Suprapubic skin (tissue), 4 donors: ENCODE results near the gene CD3G. TPM values are rescaled to one million over a fixed set of nuclear protein-coding genes. Genes with fewer than 3 reads are reported as not detected.

Source experiments
- DNase-seq, 2 donors: peaks; one replicate each; pipeline ENCODE4 v3.0.0-alpha.2; 2019; ENCODE audit warnings: low spot score in 2 of 2
- H3K27ac ChIP-seq: fragments of 200-600 bp; sonication (generic); one replicate; pipeline ENCODE4 v1.5.1; 2019
- H3K27me3 ChIP-seq: fragments of 200-600 bp; sonication (generic); one replicate; pipeline ENCODE4 v1.5.1; 2019
- H3K36me3 ChIP-seq: fragments of 200-600 bp; sonication (generic); one replicate; pipeline ENCODE4 v1.5.1; 2019
- H3K4me1 ChIP-seq: fragments of 200-600 bp; sonication (generic); one replicate; pipeline ENCODE4 v1.5.1; 2019
- H3K4me3 ChIP-seq: fragments of 200-600 bp; sonication (generic); one replicate; pipeline ENCODE4 v1.5.1; 2019; ENCODE audit warnings: mild to moderate bottlenecking
- H3K9me3 ChIP-seq: fragments of 200-600 bp; sonication (generic); one replicate; pipeline ENCODE4 v1.5.1; 2019
- CTCF ChIP-seq, 2 donors: fragments of 200-600 bp in 1 of 2; fragments of 450-650 bp in 1 of 2; sonication (generic) in 1 of 2; IDR thresholded peaks; one replicate each; pipeline ENCODE4 v1.5.1; 2016 to 2019; ENCODE audit warnings: antibody characterized with exemption in 2 of 2, mild to moderate bottlenecking in 1 of 2, moderate library complexity in 1 of 2
- EP300 ChIP-seq: sonication (generic); formaldehyde crosslinking; IDR thresholded peaks from one replicate; pipeline ENCODE4 v1.6.1; 2017; ENCODE audit warnings: antibody characterized with exemption
- POLR2A ChIP-seq, 2 donors: fragments of 450-650 bp; IDR thresholded peaks; one replicate each; pipeline ENCODE4 v1.6.1; 2017; ENCODE audit warnings: antibody characterized with exemption in 2 of 2, mild to moderate bottlenecking in 2 of 2, moderate library complexity in 2 of 2
- POLR2AphosphoS5 ChIP-seq, 3 donors: sonication (generic); formaldehyde crosslinking; IDR thresholded peaks; one replicate each; pipeline ENCODE4 v1.6.1; 2017; ENCODE audit warnings: antibody characterized with exemption in 3 of 3
- WGBS: methylation state at CpG from one replicate; pipeline ENCODE4 v1.1.5; 2018; 5-methylcytosine and 5-hydroxymethylcytosine counted together
- total RNA-seq, 4 donors: library from RNA; depleted of rRNA; stranded (reverse); fragments of >200 nt; gene quantifications; one replicate each; pipeline ENCODE4 v1.1.0, GENCODE V29; 2016

The CD3G gene
- total RNA-seq, 4 donors from 2014 or later = 0.73 to 1.2 TPM; not detected in 2

GRCh38 chr11:118318124-118318523 lies 26.0 kb upstream of the CD3G start:
- 93% methylated on average over 4 of the region's 4 CpGs for WGBS
- Histone ChIP-seq H3K27me3 (peaks cover 12% of the 10 kb centered on the region), H3K9me3 (no peaks in the 10 kb centered on the region), H3K27ac (no peak overlapping the region), H3K4me3 (no peak overlapping the region), H3K36me3 (no peaks in the 10 kb centered on the region), H3K4me1 (peaks cover 20% of the 10 kb centered on the region)
- no peak for TF ChIP-seq CTCF (IDR thresholded peaks at IDR 0.05)
- no peak for TF ChIP-seq POLR2A (IDR thresholded peaks at IDR 0.05)
- no peak for TF ChIP-seq POLR2AphosphoS5 (IDR thresholded peaks at IDR 0.05)
- TF ChIP-seq EP300 = no peak
- DNase-seq = no peak

GRCh38 chr11:118318581-118319336 lies 25.4 kb upstream of the CD3G start:
- DNase-seq = no peak
- TF ChIP-seq POLR2AphosphoS5 (IDR thresholded peaks at IDR 0.05) (no peak), CTCF (IDR thresholded peaks at IDR 0.05) (no peak), EP300 (no peak), POLR2A (IDR thresholded peaks at IDR 0.05) (no peak)
- H3K36me3 ChIP-seq = no peaks in the 10 kb centered on the region
- H3K4me3 ChIP-seq = no peak overlapping the region
- peaks cover 20% of the 10 kb centered on the region for H3K4me1 ChIP-seq
- WGBS = 89% methylated on average over 11 of the region's 11 CpGs
- H3K9me3 ChIP-seq = no peaks in the 10 kb centered on the region
- peaks cover 8% of the 10 kb centered on the region for H3K27me3 ChIP-seq
- no peak overlapping the region for H3K27ac ChIP-seq

GRCh38 chr11:118319337-118319707 lies 24.8 kb upstream of the CD3G start:
- TF ChIP-seq EP300 (no peak), POLR2A (IDR thresholded peaks at IDR 0.05) (no peak), POLR2AphosphoS5 (IDR thresholded peaks at IDR 0.05) (no peak), CTCF (IDR thresholded peaks at IDR 0.05) (no peak)
- peaks cover 2% of the 10 kb centered on the region for H3K27me3 ChIP-seq
- no peak for DNase-seq
- H3K27ac ChIP-seq = no peak overlapping the region
- peaks cover 20% of the 10 kb centered on the region for H3K4me1 ChIP-seq
- H3K4me3 ChIP-seq = no peak overlapping the region
- no peaks in the 10 kb centered on the region for H3K9me3 ChIP-seq
- 64% methylated on average over 1 of the region's 1 CpG for WGBS
- H3K36me3 ChIP-seq = no peaks in the 10 kb centered on the region

- Histone ChIP-seq H3K36me3 (no peaks in the 10 kb centered on the region), H3K4me1 (peaks cover 16% of the 10 kb centered on the region), H3K27ac (no peak overlapping the region), H3K27me3 (no peaks in the 10 kb centered on the region), H3K4me3 (no peak overlapping the region), H3K9me3 (no peaks in the 10 kb centered on the region)
- 85% methylated on average over 3 of the region's 3 CpGs for WGBS
- DNase-seq = no peak
- TF ChIP-seq EP300 = no peak
- no peak for TF ChIP-seq CTCF (IDR thresholded peaks at IDR 0.05)
- no peak for TF ChIP-seq POLR2AphosphoS5 (IDR thresholded peaks at IDR 0.05)
- no peak for TF ChIP-seq POLR2A (IDR thresholded peaks at IDR 0.05)
Measured at GRCh38 chr11:118320515-118320914, 23.6 kb upstream of the CD3G start.

- no peak overlapping the region for H3K4me3 ChIP-seq
- H3K4me1 ChIP-seq = peaks cover 6% of the 10 kb centered on the region
- DNase-seq = no peak
- H3K27ac ChIP-seq = no peak overlapping the region
- no peak for TF ChIP-seq POLR2AphosphoS5 (IDR thresholded peaks at IDR 0.05)
- no peak for TF ChIP-seq CTCF (IDR thresholded peaks at IDR 0.05)
- TF ChIP-seq EP300 = no peak
- no peak for TF ChIP-seq POLR2A (IDR thresholded peaks at IDR 0.05)
- no peaks in the 10 kb centered on the region for H3K36me3 ChIP-seq
- 76% methylated on average over 5 of the region's 5 CpGs for WGBS
- H3K9me3 ChIP-seq = no peaks in the 10 kb centered on the region
- no peaks in the 10 kb centered on the region for H3K27me3 ChIP-seq
Measured at GRCh38 chr11:118321386-118322082, 22.6 kb upstream of the CD3G start.
